ENCODE results near the gene NDRG2.
A peak's percentile ranks its signal among the peaks of the same experiment; 100 is the strongest.

Gene NDRG2

DNA sequence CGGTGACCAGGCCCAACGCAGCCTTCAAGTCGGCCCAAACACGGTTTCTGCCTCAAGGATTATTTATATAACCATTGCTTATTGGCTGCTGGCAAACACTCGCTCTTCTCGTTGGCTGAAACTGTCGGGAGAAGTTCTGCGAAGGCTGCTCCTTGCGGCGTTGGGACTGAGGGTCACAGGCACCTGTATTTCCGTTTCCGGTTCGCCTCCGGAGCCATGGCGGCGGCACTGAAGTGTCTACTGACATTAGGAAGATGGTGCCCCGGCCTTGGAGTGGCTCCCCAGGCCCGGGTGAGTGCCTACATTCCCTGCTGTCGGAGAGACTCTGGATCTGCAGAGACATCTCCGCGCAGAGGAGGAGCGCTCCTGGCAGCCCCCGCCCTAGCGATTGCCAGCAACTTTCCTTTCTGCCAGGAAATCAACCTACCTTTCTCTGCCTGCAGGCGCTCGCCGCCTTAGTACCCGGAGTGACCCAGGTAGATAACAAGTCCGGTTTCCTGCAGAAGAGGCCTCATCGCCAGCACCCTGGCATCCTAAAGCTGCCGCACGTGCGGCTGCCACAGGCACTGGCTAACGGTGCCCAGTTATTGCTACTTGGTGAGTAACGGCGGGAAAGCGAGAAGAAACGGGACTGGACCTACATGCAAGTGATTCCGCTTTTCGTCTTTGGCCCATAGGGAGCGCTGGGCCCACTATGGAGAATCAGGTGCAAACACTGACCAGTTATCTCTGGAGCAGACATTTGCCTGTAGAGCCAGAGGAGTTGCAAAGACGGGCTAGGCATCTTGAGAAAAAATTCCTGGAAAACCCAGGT lies 34.9 kb downstream of the NDRG2 start, which contains the start of gene METTL17 (continued):
- TF ChIP-seq ZNF10 (tag by site-specific recombination; IDR thresholded peaks at IDR 0.05), result no peak
- no peak for TF ChIP-seq HOXD13 (CRISPR knock-in tag; IDR thresholded peaks at IDR 0.05; ENCODE audit: borderline replicate concordance)
- peak; percentile 11; the same call in 1 of the 2 replicates for TF ChIP-seq ZNF558 (tag by site-specific recombination; IDR thresholded peaks at IDR 0.05)
- TF ChIP-seq ZNF596 (tag by site-specific recombination; IDR thresholded peaks at IDR 0.05), result no peak
- TF ChIP-seq, protein P1, sequence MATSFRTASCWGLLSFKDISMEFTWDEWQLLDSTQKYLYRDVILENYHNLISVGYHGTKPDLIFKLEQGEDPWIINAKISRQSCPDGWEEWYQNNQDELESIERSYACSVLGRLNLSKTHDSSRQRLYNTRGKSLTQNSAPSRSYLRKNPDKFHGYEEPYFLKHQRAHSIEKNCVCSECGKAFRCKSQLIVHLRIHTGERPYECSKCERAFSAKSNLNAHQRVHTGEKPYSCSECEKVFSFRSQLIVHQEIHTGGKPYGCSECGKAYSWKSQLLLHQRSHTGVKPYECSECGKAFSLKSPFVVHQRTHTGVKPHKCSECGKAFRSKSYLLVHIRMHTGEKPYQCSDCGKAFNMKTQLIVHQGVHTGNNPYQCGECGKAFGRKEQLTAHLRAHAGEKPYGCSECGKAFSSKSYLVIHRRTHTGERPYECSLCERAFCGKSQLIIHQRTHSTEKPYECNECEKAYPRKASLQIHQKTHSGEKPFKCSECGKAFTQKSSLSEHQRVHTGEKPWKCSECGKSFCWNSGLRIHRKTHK (tag by site-specific recombination; IDR thresholded peaks at IDR 0.05), result no peak
- TF ChIP-seq ZEB2 (tag by site-specific recombination; IDR thresholded peaks at IDR 0.05), result peak; percentile 24; the same call in 1 of the 2 replicates
- peak; percentile 42; the same call in 1 of the 2 replicates for TF ChIP-seq SP7 (tag by site-specific recombination; IDR thresholded peaks at IDR 0.05)
- no peak for TF ChIP-seq IKZF3 (tag by site-specific recombination; IDR thresholded peaks at IDR 0.05)
- peak; percentile 39; the same call in 1 of the 2 replicates for TF ChIP-seq ZNF449 (tag by site-specific recombination; IDR thresholded peaks at IDR 0.05)
- TF ChIP-seq ZNF549 (tag by site-specific recombination; IDR thresholded peaks at IDR 0.05), result no peak
- no peak for TF ChIP-seq SCRT2 (tag by site-specific recombination; IDR thresholded peaks at IDR 0.05)
- TF ChIP-seq ZNF366 (tag by site-specific recombination; conservative IDR thresholded peaks at IDR 0.05), result no peak
- TF ChIP-seq ZFP3 (tag by site-specific recombination; IDR thresholded peaks at IDR 0.05; ENCODE audit: low read depth), result no peak
- peak; percentile 87 for TF ChIP-seq ZBTB17 (tag by site-specific recombination; IDR thresholded peaks at IDR 0.05)
- 0 out of 2 replicates have a peak, but pooled peaks have one; percentile 25 for TF ChIP-seq PRDM10 (tag by site-specific recombination; IDR thresholded peaks at IDR 0.05)
- TF ChIP-seq ZNF155 (tag by site-specific recombination; IDR thresholded peaks at IDR 0.05), result no peak
- no peak for TF ChIP-seq ZNF600 (tag by site-specific recombination; IDR thresholded peaks at IDR 0.05)
- TF ChIP-seq ZNF394 (tag by site-specific recombination; IDR thresholded peaks at IDR 0.05; ENCODE audit: borderline replicate concordance), result peak; percentile 31; the same call in 1 of the 2 replicates
- TF ChIP-seq, protein P2, sequence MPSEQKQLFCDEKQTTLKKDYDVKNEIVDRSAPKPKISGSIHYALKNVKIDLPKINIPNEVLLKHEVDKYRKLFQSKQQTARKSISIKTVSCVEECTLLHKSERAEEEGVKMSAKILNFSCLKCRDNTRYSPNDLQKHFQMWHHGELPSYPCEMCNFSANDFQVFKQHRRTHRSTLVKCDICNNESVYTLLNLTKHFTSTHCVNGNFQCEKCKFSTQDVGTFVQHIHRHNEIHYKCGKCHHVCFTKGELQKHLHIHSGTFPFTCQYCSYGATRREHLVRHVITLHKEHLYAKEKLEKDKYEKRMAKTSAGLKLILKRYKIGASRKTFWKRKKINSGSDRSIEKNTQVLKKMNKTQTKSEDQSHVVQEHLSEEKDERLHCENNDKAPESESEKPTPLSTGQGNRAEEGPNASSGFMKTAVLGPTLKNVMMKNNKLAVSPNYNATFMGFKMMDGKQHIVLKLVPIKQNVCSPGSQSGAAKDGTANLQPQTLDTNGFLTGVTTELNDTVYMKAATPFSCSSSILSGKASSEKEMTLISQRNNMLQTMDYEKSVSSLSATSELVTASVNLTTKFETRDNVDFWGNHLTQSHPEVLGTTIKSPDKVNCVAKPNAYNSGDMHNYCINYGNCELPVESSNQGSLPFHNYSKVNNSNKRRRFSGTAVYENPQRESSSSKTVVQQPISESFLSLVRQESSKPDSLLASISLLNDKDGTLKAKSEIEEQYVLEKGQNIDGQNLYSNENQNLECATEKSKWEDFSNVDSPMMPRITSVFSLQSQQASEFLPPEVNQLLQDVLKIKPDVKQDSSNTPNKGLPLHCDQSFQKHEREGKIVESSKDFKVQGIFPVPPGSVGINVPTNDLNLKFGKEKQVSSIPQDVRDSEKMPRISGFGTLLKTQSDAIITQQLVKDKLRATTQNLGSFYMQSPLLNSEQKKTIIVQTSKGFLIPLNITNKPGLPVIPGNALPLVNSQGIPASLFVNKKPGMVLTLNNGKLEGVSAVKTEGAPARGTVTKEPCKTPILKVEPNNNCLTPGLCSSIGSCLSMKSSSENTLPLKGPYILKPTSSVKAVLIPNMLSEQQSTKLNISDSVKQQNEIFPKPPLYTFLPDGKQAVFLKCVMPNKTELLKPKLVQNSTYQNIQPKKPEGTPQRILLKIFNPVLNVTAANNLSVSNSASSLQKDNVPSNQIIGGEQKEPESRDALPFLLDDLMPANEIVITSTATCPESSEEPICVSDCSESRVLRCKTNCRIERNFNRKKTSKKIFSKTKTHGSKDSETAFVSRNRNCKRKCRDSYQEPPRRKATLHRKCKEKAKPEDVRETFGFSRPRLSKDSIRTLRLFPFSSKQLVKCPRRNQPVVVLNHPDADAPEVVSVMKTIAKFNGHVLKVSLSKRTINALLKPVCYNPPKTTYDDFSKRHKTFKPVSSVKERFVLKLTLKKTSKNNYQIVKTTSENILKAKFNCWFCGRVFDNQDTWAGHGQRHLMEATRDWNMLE (tag by site-specific recombination; conservative IDR thresholded peaks at IDR 0.05; ENCODE audit: low read depth), result peak; percentile 99
- peak; percentile 93 for TF ChIP-seq YY1 (tag by site-specific recombination; IDR thresholded peaks at IDR 0.05)
- TF ChIP-seq ZNF792 (tag by site-specific recombination; IDR thresholded peaks at IDR 0.05), result no peak
- TF ChIP-seq ZNF76 (tag by site-specific recombination; IDR thresholded peaks at IDR 0.05; ENCODE audit: borderline replicate concordance, low read depth), result peak; percentile 74; the same call in 1 of the 2 replicates
- TF ChIP-seq ZNF174 (tag by site-specific recombination; IDR thresholded peaks at IDR 0.05), result no peak
- TF ChIP-seq EGR2 (tag by site-specific recombination; IDR thresholded peaks at IDR 0.05; ENCODE audit: low read depth), result no peak
- TF ChIP-seq ZNF510 (tag by site-specific recombination; IDR thresholded peaks at IDR 0.05; ENCODE audit: insufficient replicate concordance), result no peak
- TF ChIP-seq, protein P3, sequence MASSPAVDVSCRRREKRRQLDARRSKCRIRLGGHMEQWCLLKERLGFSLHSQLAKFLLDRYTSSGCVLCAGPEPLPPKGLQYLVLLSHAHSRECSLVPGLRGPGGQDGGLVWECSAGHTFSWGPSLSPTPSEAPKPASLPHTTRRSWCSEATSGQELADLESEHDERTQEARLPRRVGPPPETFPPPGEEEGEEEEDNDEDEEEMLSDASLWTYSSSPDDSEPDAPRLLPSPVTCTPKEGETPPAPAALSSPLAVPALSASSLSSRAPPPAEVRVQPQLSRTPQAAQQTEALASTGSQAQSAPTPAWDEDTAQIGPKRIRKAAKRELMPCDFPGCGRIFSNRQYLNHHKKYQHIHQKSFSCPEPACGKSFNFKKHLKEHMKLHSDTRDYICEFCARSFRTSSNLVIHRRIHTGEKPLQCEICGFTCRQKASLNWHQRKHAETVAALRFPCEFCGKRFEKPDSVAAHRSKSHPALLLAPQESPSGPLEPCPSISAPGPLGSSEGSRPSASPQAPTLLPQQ (tag by site-specific recombination; IDR thresholded peaks at IDR 0.05), result peak; percentile 88
